A204.1 (cell line): ENCODE measurements around the gene TAF1B.
A peak's percentile ranks its signal among the peaks of the same experiment; 100 is the strongest.

ENCODE experiments used
- FAIRE-seq: peaks from 2 replicates; lab custom pipeline; 2012; peaks lifted over from hg19 to GRCh38; lab: Jason Lieb, UNC

TAF1B gene

GRCh38 chr2:9843229-9844035 lies at the start of gene TAF1B:
Gene TAF1B, plus strand, starts transcription at chr2:9843474. Its CDS starts 68 bp downstream, at chr2:9843542.
- FAIRE-seq = peak; percentile 90

- FAIRE-seq = no peak
Measured at GRCh38 chr2:9793918-9794717, 49.2 kb upstream of the TAF1B start.

- FAIRE-seq = no peak
Measured at GRCh38 chr2:9795071-9795470, 48.2 kb upstream of the TAF1B start.

GRCh38 chr2:9796056-9797010 lies 46.9 kb upstream of the TAF1B start:
- FAIRE-seq = no peak

- FAIRE-seq = no peak
Measured at GRCh38 chr2:9797086-9797485, 46.2 kb upstream of the TAF1B start.

GRCh38 chr2:9797681-9798556 lies 45.4 kb upstream of the TAF1B start:
- no peak for FAIRE-seq

- no peak for FAIRE-seq
Measured at GRCh38 chr2:9799011-9799596, 44.2 kb upstream of the TAF1B start.

- no peak for FAIRE-seq
Measured at GRCh38 chr2:9799729-9800632, 43.3 kb upstream of the TAF1B start.

- no peak for FAIRE-seq
Measured at GRCh38 chr2:9800639-9800974, 42.7 kb upstream of the TAF1B start.

GRCh38 chr2:9800975-9801726 lies 42.1 kb upstream of the TAF1B start:
- no peak for FAIRE-seq

- no peak for FAIRE-seq
Measured at GRCh38 chr2:9802576-9802993, 40.7 kb upstream of the TAF1B start.

- no peak for FAIRE-seq
Measured at GRCh38 chr2:9803023-9803805, 40.1 kb upstream of the TAF1B start.

GRCh38 chr2:9805435-9806297 lies 37.6 kb upstream of the TAF1B start:
- FAIRE-seq = no peak

- FAIRE-seq = no peak
Measured at GRCh38 chr2:9806298-9806610, 37.0 kb upstream of the TAF1B start.

- no peak for FAIRE-seq
Measured at GRCh38 chr2:9806656-9807055, 36.6 kb upstream of the TAF1B start.

GRCh38 chr2:9807056-9807455 lies 36.2 kb upstream of the TAF1B start:
- no peak for FAIRE-seq

GRCh38 chr2:9807555-9808305 lies 35.5 kb upstream of the TAF1B start:
- no peak for FAIRE-seq
